PC-9 (cell line): ENCODE measurements around the gene CFAP61. TPM values are rescaled to one million over a fixed set of nuclear protein-coding genes. Genes with fewer than 3 reads are reported as not detected.

ENCODE experiments used
- BruUV-seq: library from RNA; stranded (reverse); fragments of 400-500 nt; replicated peaks from 2 replicates; lab custom pipeline; 2021; lab: Mats Ljungman, UMichigan
- CTCF ChIA-PET: fragments of 300-600 bp; sonication (Branson Sonifier 250); formaldehyde crosslinking; loops from one replicate; lab custom pipeline; 2022; ENCODE audit warnings: antibody characterized with exemption; lab: Charles Lee
- POLR2A ChIA-PET: fragments of 300-600 bp; sonication (Branson Sonifier 250); formaldehyde crosslinking; loops from one replicate; lab custom pipeline; 2022; ENCODE audit warnings: antibody characterized with exemption; ENCODE audit not compliant: unreplicated experiment; lab: Charles Lee
- DNase-seq, 2 experiments: peaks; one replicate each; pipeline versions ENCODE4 v3.0.0 to v3.0.0-alpha.2; 2015 to 2022; ENCODE audit warnings: mixed read lengths in 1 of 2
- H2AFZ ChIP-seq: fragments of 200-600 bp; sonication (generic); 2 replicates; pipeline ENCODE4 v1.8.1; 2017; ENCODE audit warnings: antibody characterized with exemption
- H3F3A ChIP-seq: fragments of 200-600 bp; sonication (generic); 2 replicates; pipeline ENCODE4 v1.8.1; 2017; ENCODE audit warnings: antibody characterized with exemption, mild to moderate bottlenecking, low read depth; ENCODE audit not compliant: insufficient read depth
- H3K27ac ChIP-seq: fragments of 200-600 bp; sonication (generic); 2 replicates; pipeline ENCODE4 v1.6.1; 2016; ENCODE audit warnings: mixed run types
- H3K27me3 ChIP-seq: fragments of 200-600 bp; sonication (generic); 2 replicates; pipeline ENCODE4 v1.6.1; 2016; ENCODE audit warnings: low read depth, mixed run types; ENCODE audit not compliant: insufficient read depth
- H3K36me3 ChIP-seq: fragments of 200-600 bp; sonication (generic); 2 replicates; pipeline ENCODE4 v1.6.1; 2016; ENCODE audit warnings: low read depth, mixed run types
- H3K4me1 ChIP-seq: fragments of 200-600 bp; sonication (generic); replicated peaks from 2 replicates; pipeline ENCODE4 v1.6.1; 2016; ENCODE audit warnings: mixed run types; ENCODE audit not compliant: insufficient read depth
- H3K4me2 ChIP-seq: fragments of 200-600 bp; sonication (generic); 2 replicates; pipeline ENCODE4 v1.6.1; 2017; ENCODE audit warnings: mixed run types
- H3K4me3 ChIP-seq: fragments of 200-600 bp; sonication (generic); 2 replicates; pipeline ENCODE4 v1.6.1; 2016; ENCODE audit warnings: mixed run types
- H3K79me2 ChIP-seq: fragments of 200-600 bp; sonication (generic); 2 replicates; pipeline ENCODE4 v1.6.1; 2017; ENCODE audit warnings: low read depth, mixed run types
- H3K9me2 ChIP-seq: fragments of 200-600 bp; sonication (generic); 2 replicates; pipeline ENCODE4 v1.8.1; 2017; ENCODE audit warnings: mild to moderate bottlenecking; ENCODE audit not compliant: insufficient read depth
- H3K9me3 ChIP-seq: fragments of 200-600 bp; sonication (generic); 2 replicates; pipeline ENCODE4 v1.8.1; 2016; ENCODE audit warnings: low read depth; ENCODE audit not compliant: insufficient read depth
- H4K20me1 ChIP-seq: fragments of 200-600 bp; sonication (generic); 2 replicates; pipeline ENCODE4 v1.8.1; 2017; ENCODE audit not compliant: insufficient read depth
- EZH2 ChIP-seq: fragments of 200-600 bp; sonication (generic); IDR thresholded peaks from 2 replicates; pipeline ENCODE4 v1.8.0; 2017; ENCODE audit warnings: antibody characterized with exemption, low read depth
- intact Hi-C: fragments of 100-400 bp; cut with micrococcal nuclease; formaldehyde crosslinking; loops from one replicate; pipeline ENCODE4 v1.10.0; 2022; ENCODE audit not compliant: unreplicated experiment
- total RNA-seq: library from RNA; stranded (reverse); gene quantifications from 2 replicates; pipeline ENCODE4 v1.2.3, GENCODE V29; 2021
- TF ChIP-seq, protein P1 (sequence below): fragments of 200-600 bp; sonication (generic); conservative IDR thresholded peaks from 2 replicates; pipeline ENCODE4 v1.6.1; 2017; ENCODE audit warnings: mixed run types, antibody characterized with exemption, mild to moderate bottlenecking, moderate library complexity

Gene CFAP61
- total RNA-seq, 1 experiment from 2014 or later: 2.6 TPM

GRCh38 chr20:20020908-20021307 is 31.4 kb upstream of the CFAP61 start:
- ChIA-PET CTCF (no interaction called here), POLR2A (no interaction called here)
- no peak overlapping the region for H3K27ac ChIP-seq
- H3K36me3 ChIP-seq: peaks cover 24% of the 10 kb centered on the region
- no peak for DNase-seq
- no peak overlapping the region for H3K4me3 ChIP-seq
- H3K79me2 ChIP-seq: peaks cover 87% of the 10 kb centered on the region
- no TSS peak for BruUV-seq
- no peak overlapping the region for H2AFZ ChIP-seq
- peaks cover 11% of the 10 kb centered on the region for H3F3A ChIP-seq
- H4K20me1 ChIP-seq: peaks cover 26% of the 10 kb centered on the region
- no peaks in the 10 kb centered on the region for H3K9me2 ChIP-seq
- H3K27me3 ChIP-seq: no peaks in the 10 kb centered on the region
- no peak overlapping the region for H3K4me2 ChIP-seq
- TF ChIP-seq, protein P1, sequence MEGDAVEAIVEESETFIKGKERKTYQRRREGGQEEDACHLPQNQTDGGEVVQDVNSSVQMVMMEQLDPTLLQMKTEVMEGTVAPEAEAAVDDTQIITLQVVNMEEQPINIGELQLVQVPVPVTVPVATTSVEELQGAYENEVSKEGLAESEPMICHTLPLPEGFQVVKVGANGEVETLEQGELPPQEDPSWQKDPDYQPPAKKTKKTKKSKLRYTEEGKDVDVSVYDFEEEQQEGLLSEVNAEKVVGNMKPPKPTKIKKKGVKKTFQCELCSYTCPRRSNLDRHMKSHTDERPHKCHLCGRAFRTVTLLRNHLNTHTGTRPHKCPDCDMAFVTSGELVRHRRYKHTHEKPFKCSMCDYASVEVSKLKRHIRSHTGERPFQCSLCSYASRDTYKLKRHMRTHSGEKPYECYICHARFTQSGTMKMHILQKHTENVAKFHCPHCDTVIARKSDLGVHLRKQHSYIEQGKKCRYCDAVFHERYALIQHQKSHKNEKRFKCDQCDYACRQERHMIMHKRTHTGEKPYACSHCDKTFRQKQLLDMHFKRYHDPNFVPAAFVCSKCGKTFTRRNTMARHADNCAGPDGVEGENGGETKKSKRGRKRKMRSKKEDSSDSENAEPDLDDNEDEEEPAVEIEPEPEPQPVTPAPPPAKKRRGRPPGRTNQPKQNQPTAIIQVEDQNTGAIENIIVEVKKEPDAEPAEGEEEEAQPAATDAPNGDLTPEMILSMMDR: no peak
- TF ChIP-seq EZH2: no peak
- intact Hi-C loops: no loop called here
- peaks cover 26% of the 10 kb centered on the region for H3K4me1 ChIP-seq
- no peaks in the 10 kb centered on the region for H3K9me3 ChIP-seq

GRCh38 chr20:20021835-20022234 is 30.5 kb upstream of the CFAP61 start:
- peaks cover 35% of the 10 kb centered on the region for H4K20me1 ChIP-seq
- POLR2A ChIA-PET: interaction anchor here (0.7 kb wide), 1 partner anchor 220 kb away, joined by 3 read pairs; no protein-coding TSS in a partner anchor

GRCh38 chr20:20022498-20022897 is 29.8 kb upstream of the CFAP61 start:
- CTCF ChIA-PET: no interaction called here
- Histone ChIP-seq H3K4me3 (no peak overlapping the region), H3K4me2 (no peak overlapping the region), H2AFZ (no peak overlapping the region), H4K20me1 (peaks cover 37% of the 10 kb centered on the region), H3K36me3 (peaks cover 38% of the 10 kb centered on the region), H3K79me2 (peaks cover 97% of the 10 kb centered on the region), H3K27ac (no peak overlapping the region), H3K9me2 (no peaks in the 10 kb centered on the region), H3K27me3 (no peaks in the 10 kb centered on the region), H3K9me3 (no peaks in the 10 kb centered on the region), H3F3A (peaks cover 7% of the 10 kb centered on the region), H3K4me1 (peaks cover 22% of the 10 kb centered on the region)
- POLR2A ChIA-PET: no interaction called here
- intact Hi-C loops: no loop called here
- no TSS peak for BruUV-seq
- TF ChIP-seq, protein P1: no peak
- no peak for TF ChIP-seq EZH2
- no peak for DNase-seq

More at GRCh38 chr20:20021835-20022234, 30.5 kb upstream of the CFAP61 start:
- H3K4me3 ChIP-seq: no peak overlapping the region
- peaks cover 95% of the 10 kb centered on the region for H3K79me2 ChIP-seq
- H3K36me3 ChIP-seq: peaks cover 33% of the 10 kb centered on the region
- no peak for TF ChIP-seq EZH2
- TF ChIP-seq, protein P1: no peak
- no peak overlapping the region for H3K27ac ChIP-seq
- no peak for DNase-seq
- H3K9me3 ChIP-seq: no peaks in the 10 kb centered on the region
- no peaks in the 10 kb centered on the region for H3K27me3 ChIP-seq
- intact Hi-C loops: no loop called here
- H3F3A ChIP-seq: peaks cover 8% of the 10 kb centered on the region
- no peaks in the 10 kb centered on the region for H3K9me2 ChIP-seq
- no TSS peak for BruUV-seq
- H3K4me1 ChIP-seq: peaks cover 23% of the 10 kb centered on the region
- CTCF ChIA-PET: no interaction called here
- H2AFZ ChIP-seq: no peak overlapping the region
- no peak overlapping the region for H3K4me2 ChIP-seq
